SHP77 (cell line): ENCODE data around the gene CLCNKB.
A peak's percentile ranks its signal among the peaks of the same experiment; 100 is the strongest.

Source experiments
- DNase-seq, 2 experiments: peaks; one replicate each; lab custom pipeline; 2025; lab: John Stamatoyannopoulos, UW

CLCNKB gene

GRCh38 chr1:16076031-16076864 is 32.7 kb downstream of the CLCNKB start:
- DNase-seq, result peak; percentile 52 to 74

- peak in 1 of 2 experiments; percentile 61 for DNase-seq
These were observed 33.3 kb downstream of the CLCNKB start for GRCh38 chr1:16076865-16077238.

GRCh38 chr1:16077406-16078245 is 34.0 kb downstream of the CLCNKB start:
- peak in 1 of 2 experiments; percentile 40 for DNase-seq

GRCh38 chr1:16078925-16079656 is 35.5 kb downstream of the CLCNKB start:
- peak; percentile 48 to 61 for DNase-seq

- no peak for DNase-seq
These were observed 37.0 kb downstream of the CLCNKB start for GRCh38 chr1:16080422-16081150.

- DNase-seq, result no peak
These were observed 38.1 kb downstream of the CLCNKB start for GRCh38 chr1:16081636-16082035.

- peak; percentile 49 to 51 for DNase-seq
These were observed 38.9 kb downstream of the CLCNKB start for GRCh38 chr1:16082283-16083038.

- no peak for DNase-seq
These were observed 39.9 kb downstream of the CLCNKB start for GRCh38 chr1:16083486-16083885.

- no peak for DNase-seq
These were observed 41.9 kb downstream of the CLCNKB start for GRCh38 chr1:16085522-16085921.

GRCh38 chr1:16087733-16088132 is 44.2 kb downstream of the CLCNKB start:
- DNase-seq, result no peak

- DNase-seq, result no peak
These were observed 44.8 kb downstream of the CLCNKB start for GRCh38 chr1:16088351-16088911.

GRCh38 chr1:16088996-16089395 is 45.4 kb downstream of the CLCNKB start:
- no peak for DNase-seq

GRCh38 chr1:16090076-16090826 is 46.7 kb downstream of the CLCNKB start:
- DNase-seq, result no peak

- DNase-seq, result no peak
These were observed 47.7 kb downstream of the CLCNKB start for GRCh38 chr1:16091296-16091695.

GRCh38 chr1:16092097-16092922 is 48.7 kb downstream of the CLCNKB start:
- no peak for DNase-seq

GRCh38 chr1:16092923-16093511 is 49.4 kb downstream of the CLCNKB start:
- DNase-seq, result no peak

GRCh38 chr1:16093611-16094010 is 50.0 kb downstream of the CLCNKB start:
- DNase-seq, result no peak

- no peak for DNase-seq
These were observed 51.0 kb downstream of the CLCNKB start for GRCh38 chr1:16094453-16095158.
